IMR-90 (cell line): ENCODE measurements around the gene CLSTN1.

Experiments used
- BHLHE40 ChIP-seq: fragments of 150-350 bp; IDR thresholded peaks from 2 replicates; pipeline ENCODE4 v1.6.1; 2016; ENCODE audit warnings: mild to moderate bottlenecking, low read depth, low read length
- CEBPB ChIP-seq: IDR thresholded peaks from 2 replicates; pipeline ENCODE4 v1.6.1; 2012; ENCODE audit warnings: low read depth, low read length, improper control_type of control experiment
- CHD1 ChIP-seq: IDR thresholded peaks from 2 replicates; pipeline ENCODE4 v1.6.1; 2012; ENCODE audit warnings: low read depth, low read length, improper control_type of control experiment
- ELK1 ChIP-seq: fragments of 150-350 bp; IDR thresholded peaks from 2 replicates; pipeline ENCODE4 v1.6.1; 2016; ENCODE audit warnings: low read depth, mild to moderate bottlenecking, low read length, moderate library complexity, borderline replicate concordance
- FOS ChIP-seq: fragments of 150-350 bp; IDR thresholded peaks from 2 replicates; pipeline ENCODE4 v1.6.1; 2016; ENCODE audit warnings: low read depth, low read length
- MAFK ChIP-seq: IDR thresholded peaks from 2 replicates; pipeline ENCODE4 v1.6.1; 2012; ENCODE audit warnings: low read depth, low read length, improper control_type of control experiment
- MAZ ChIP-seq: IDR thresholded peaks from 2 replicates; pipeline ENCODE4 v1.6.1; 2012; ENCODE audit warnings: low read depth, mild to moderate bottlenecking, low read length, improper control_type of control experiment, moderate library complexity, borderline replicate concordance
- NFE2L2 ChIP-seq: fragments of 150-350 bp; IDR thresholded peaks from 2 replicates; pipeline ENCODE4 v1.6.1; 2016; ENCODE audit warnings: low read depth, mild to moderate bottlenecking, low read length
- POLR2A ChIP-seq: IDR thresholded peaks from 2 replicates; pipeline ENCODE4 v1.6.1; 2012; ENCODE audit warnings: mild to moderate bottlenecking, low read depth, low read length
- RAD21 ChIP-seq: IDR thresholded peaks from 2 replicates; pipeline ENCODE4 v1.6.1; 2012; ENCODE audit warnings: low read length, improper control_type of control experiment
- RCOR1 ChIP-seq: IDR thresholded peaks from 2 replicates; pipeline ENCODE4 v1.6.1; 2012; ENCODE audit warnings: mild to moderate bottlenecking, low read length, improper control_type of control experiment; ENCODE audit not compliant: insufficient replicate concordance
- SMC3 ChIP-seq: fragments of 150-350 bp; IDR thresholded peaks from 2 replicates; pipeline ENCODE4 v1.6.1; 2016; ENCODE audit warnings: low read depth, mild to moderate bottlenecking, antibody characterized with exemption, low read length, moderate library complexity
- TF ChIP-seq, protein P1 (sequence below): conservative IDR thresholded peaks from 2 replicates; pipeline ENCODE4 v1.5.1; 2012; ENCODE audit warnings: mild to moderate bottlenecking, low read depth, low read length, improper control_type of control experiment
- TF ChIP-seq, protein P2 (sequence below): fragments of 150-350 bp; IDR thresholded peaks from 2 replicates; pipeline ENCODE4 v1.6.1; 2017; ENCODE audit warnings: mild to moderate bottlenecking, antibody characterized with exemption, low read length, low read depth

DNA sequence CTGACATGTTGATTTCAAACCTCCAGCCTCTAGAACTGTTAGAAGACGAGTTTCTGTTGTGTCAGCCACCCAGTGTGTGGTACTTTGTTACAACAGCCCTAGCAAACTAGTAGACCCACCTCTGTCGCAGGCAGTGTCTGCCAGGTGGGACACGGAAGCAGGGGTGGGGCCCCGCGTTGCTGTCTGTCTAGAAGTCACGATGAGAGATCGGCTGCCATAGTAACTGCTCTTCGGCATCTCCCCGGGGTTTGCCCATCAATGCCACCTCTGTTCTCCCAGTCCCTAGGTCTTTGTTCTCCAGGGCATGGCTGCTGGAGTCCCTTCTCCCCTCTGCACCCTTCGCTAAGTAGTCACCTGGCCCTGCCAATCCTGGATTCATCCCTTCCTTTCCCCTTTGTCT is 15.2 kb upstream of the CLSTN1 start:
- TF ChIP-seq, protein P1, sequence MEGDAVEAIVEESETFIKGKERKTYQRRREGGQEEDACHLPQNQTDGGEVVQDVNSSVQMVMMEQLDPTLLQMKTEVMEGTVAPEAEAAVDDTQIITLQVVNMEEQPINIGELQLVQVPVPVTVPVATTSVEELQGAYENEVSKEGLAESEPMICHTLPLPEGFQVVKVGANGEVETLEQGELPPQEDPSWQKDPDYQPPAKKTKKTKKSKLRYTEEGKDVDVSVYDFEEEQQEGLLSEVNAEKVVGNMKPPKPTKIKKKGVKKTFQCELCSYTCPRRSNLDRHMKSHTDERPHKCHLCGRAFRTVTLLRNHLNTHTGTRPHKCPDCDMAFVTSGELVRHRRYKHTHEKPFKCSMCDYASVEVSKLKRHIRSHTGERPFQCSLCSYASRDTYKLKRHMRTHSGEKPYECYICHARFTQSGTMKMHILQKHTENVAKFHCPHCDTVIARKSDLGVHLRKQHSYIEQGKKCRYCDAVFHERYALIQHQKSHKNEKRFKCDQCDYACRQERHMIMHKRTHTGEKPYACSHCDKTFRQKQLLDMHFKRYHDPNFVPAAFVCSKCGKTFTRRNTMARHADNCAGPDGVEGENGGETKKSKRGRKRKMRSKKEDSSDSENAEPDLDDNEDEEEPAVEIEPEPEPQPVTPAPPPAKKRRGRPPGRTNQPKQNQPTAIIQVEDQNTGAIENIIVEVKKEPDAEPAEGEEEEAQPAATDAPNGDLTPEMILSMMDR = no peak
- TF ChIP-seq BHLHE40 = no peak
- TF ChIP-seq POLR2A = no peak
- no peak for TF ChIP-seq NFE2L2
- no peak for TF ChIP-seq FOS
- no peak for TF ChIP-seq MAFK
- TF ChIP-seq CEBPB = no peak
- TF ChIP-seq MAZ = no peak
- TF ChIP-seq RAD21 = no peak
- no peak for TF ChIP-seq RCOR1
- no peak for TF ChIP-seq CHD1
- no peak for TF ChIP-seq ELK1
- TF ChIP-seq SMC3 = no peak
- TF ChIP-seq, protein P2, sequence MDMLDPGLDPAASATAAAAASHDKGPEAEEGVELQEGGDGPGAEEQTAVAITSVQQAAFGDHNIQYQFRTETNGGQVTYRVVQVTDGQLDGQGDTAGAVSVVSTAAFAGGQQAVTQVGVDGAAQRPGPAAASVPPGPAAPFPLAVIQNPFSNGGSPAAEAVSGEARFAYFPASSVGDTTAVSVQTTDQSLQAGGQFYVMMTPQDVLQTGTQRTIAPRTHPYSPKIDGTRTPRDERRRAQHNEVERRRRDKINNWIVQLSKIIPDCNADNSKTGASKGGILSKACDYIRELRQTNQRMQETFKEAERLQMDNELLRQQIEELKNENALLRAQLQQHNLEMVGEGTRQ = no peak
